GM21737 (cell line): ENCODE data around the gene EMX2.

Experiments
- ATAC-seq: cut with Tn5 transposase; IDR thresholded peaks from one replicate; pipeline ENCODE4 v1.9.1; 2021; ENCODE audit warnings: mild to moderate bottlenecking, moderate library complexity; ENCODE audit not compliant: unreplicated experiment

EMX2 gene

DNA sequence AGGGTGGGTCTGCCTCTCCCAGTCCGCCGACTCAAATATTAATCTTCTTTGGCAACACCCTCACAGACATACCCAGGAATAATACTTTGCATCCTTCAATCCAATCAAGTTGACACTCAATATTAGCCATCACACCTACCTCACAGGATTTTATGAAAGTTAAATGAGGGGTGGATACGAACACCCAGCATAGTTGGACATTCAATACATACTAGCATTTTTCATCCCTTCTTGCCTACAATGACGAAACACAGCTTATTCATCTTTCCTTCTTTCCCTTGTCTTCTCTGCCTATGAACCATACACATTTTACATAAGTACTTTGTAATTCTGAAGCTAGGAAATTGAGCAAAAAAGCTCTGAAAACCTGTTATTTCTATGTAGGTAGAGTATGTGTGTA, 48.5 kb downstream of the EMX2 start:
- no peak for ATAC-seq

DNA sequence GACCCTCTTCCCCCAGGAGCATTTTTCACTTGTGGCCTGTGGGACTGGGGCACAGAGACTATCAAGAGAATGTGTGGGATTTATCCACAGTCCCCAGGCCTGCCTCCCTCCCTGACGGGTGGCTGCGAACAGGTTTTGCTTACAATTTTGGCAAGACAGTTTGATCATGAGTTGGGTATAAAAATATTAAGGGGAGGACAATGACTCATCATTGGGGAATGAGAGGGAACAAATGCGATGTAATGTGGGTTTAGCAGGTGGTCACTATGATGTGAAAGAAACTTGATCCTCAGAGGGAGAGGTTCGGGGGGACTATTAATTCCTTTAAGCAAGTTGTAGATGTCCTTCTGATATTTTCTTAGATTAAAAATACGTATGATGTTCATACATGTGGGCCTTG, 52.2 kb downstream of the EMX2 start:
- no peak for ATAC-seq

DNA sequence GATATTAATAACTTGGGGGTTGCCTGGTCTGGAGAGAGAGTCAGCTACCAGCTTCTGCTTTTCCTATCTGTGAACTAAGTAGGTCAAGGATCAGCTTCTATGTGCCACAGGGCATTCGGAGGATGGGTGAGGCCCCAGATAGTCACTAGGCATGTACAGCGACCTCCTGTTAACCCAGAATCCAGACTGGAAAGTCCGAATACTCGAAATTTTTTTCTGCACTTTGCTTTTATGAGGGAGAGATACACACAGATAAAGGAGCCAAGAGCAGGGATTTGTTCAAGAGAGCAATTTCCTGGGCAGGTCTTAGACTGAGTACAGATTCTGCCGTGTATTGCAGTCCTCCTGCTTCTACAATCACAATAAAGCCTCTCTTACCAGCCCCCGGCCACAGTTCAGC, 54.2 kb downstream of the EMX2 start:
- no peak for ATAC-seq

DNA sequence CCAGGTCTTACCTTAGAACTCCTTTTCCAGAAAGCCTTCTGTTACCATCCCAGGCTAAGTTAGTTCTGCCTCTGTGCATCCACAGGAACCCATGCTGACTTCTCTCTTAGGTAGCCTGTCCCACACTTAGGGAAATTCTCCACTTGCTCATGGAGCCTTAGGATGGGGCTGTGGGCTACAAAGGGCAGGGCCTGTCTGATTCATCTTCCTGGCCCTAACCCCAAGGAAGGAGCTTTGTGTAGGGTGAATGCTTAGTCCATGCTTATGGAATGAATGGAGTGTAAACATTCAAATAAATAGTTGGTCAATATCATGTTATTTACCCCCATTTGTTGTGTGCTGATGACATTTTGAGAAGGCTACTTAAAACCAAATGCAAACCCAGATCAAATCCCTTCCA, 54.7 kb downstream of the EMX2 start:
- no peak for ATAC-seq
